ENCODE data around the gene MYO1B.

Gene MYO1B

GRCh38 chr2:191304939-191305875 is 60.0 kb downstream of the MYO1B start:
- no peak for TF ChIP-seq ZNF274 (IDR thresholded peaks at IDR 0.05; ENCODE audit: low read depth, low read length)
- H3K4me3 ChIP-seq (ENCODE audit: low read length), result no peak overlapping the region

- no peak for TF ChIP-seq ZNF274 (IDR thresholded peaks at IDR 0.05; ENCODE audit: low read depth, low read length)
- no peak overlapping the region for H3K4me3 ChIP-seq (ENCODE audit: low read length)
These were observed 62.8 kb downstream of the MYO1B start for GRCh38 chr2:191308026-191308425.

- TF ChIP-seq ZNF274 (IDR thresholded peaks at IDR 0.05; ENCODE audit: low read depth, low read length), result no peak
- H3K4me3 ChIP-seq (ENCODE audit: low read length), result no peak overlapping the region
These were observed 66.0 kb downstream of the MYO1B start for GRCh38 chr2:191311156-191311555.

GRCh38 chr2:191311627-191312026 is 66.4 kb downstream of the MYO1B start:
- no peak for TF ChIP-seq ZNF274 (IDR thresholded peaks at IDR 0.05; ENCODE audit: low read depth, low read length)
- H3K4me3 ChIP-seq (ENCODE audit: low read length), result no peak overlapping the region

- H3K4me3 ChIP-seq (ENCODE audit: low read length), result no peak overlapping the region
- TF ChIP-seq ZNF274 (IDR thresholded peaks at IDR 0.05; ENCODE audit: low read depth, low read length), result no peak
These were observed 67.0 kb downstream of the MYO1B start for GRCh38 chr2:191312163-191312562.

GRCh38 chr2:191312662-191313061 is 67.5 kb downstream of the MYO1B start:
- no peak for TF ChIP-seq ZNF274 (IDR thresholded peaks at IDR 0.05; ENCODE audit: low read depth, low read length)
- no peak overlapping the region for H3K4me3 ChIP-seq (ENCODE audit: low read length)

- H3K4me3 ChIP-seq (ENCODE audit: low read length), result no peak overlapping the region
- TF ChIP-seq ZNF274 (IDR thresholded peaks at IDR 0.05; ENCODE audit: low read depth, low read length), result no peak
These were observed 69.6 kb downstream of the MYO1B start for GRCh38 chr2:191314697-191315364.

GRCh38 chr2:191315365-191315752 is 70.2 kb downstream of the MYO1B start:
- TF ChIP-seq ZNF274 (IDR thresholded peaks at IDR 0.05; ENCODE audit: low read depth, low read length), result no peak

GRCh38 chr2:191316246-191316994 is 71.2 kb downstream of the MYO1B start:
- no peak overlapping the region for H3K4me3 ChIP-seq (ENCODE audit: low read length)
- no peak for TF ChIP-seq ZNF274 (IDR thresholded peaks at IDR 0.05; ENCODE audit: low read depth, low read length)

More at GRCh38 chr2:191315365-191315752, 70.2 kb downstream of the MYO1B start:
- H3K4me3 ChIP-seq (ENCODE audit: low read length), result no peak overlapping the region

GRCh38 chr2:191318037-191318728 is 73.0 kb downstream of the MYO1B start:
- no peak overlapping the region for H3K4me3 ChIP-seq (ENCODE audit: low read length)
- TF ChIP-seq ZNF274 (IDR thresholded peaks at IDR 0.05; ENCODE audit: low read depth, low read length), result no peak

- no peak for TF ChIP-seq ZNF274 (IDR thresholded peaks at IDR 0.05; ENCODE audit: low read depth, low read length)
- no peak overlapping the region for H3K4me3 ChIP-seq (ENCODE audit: low read length)
These were observed 73.5 kb downstream of the MYO1B start for GRCh38 chr2:191318729-191319078.

GRCh38 chr2:191319186-191319585 is 74.0 kb downstream of the MYO1B start:
- TF ChIP-seq ZNF274 (IDR thresholded peaks at IDR 0.05; ENCODE audit: low read depth, low read length), result no peak
- no peak overlapping the region for H3K4me3 ChIP-seq (ENCODE audit: low read length)

GRCh38 chr2:191320881-191321280 is 75.7 kb downstream of the MYO1B start:
- H3K4me3 ChIP-seq (ENCODE audit: low read length), result no peak overlapping the region
- TF ChIP-seq ZNF274 (IDR thresholded peaks at IDR 0.05; ENCODE audit: low read depth, low read length), result no peak

Measured in GM08714 (cell line).